H9 (cell line): Measurements from ENCODE around the gene PPP5C. TPM values are rescaled to one million over a fixed set of nuclear protein-coding genes. Genes with fewer than 3 reads are reported as not detected.

Source experiments
- DNase-seq: peaks from one replicate; pipeline ENCODE4 v3.0.0-alpha.2; 2017
- H2AFZ ChIP-seq: one replicate; pipeline ENCODE4 v1.6.1; 2013; ENCODE audit warnings: mild to moderate bottlenecking, low read length, control low read depth, moderate library complexity
- H2AK5ac ChIP-seq: 2 replicates; pipeline ENCODE4 v1.6.1; 2013; ENCODE audit warnings: low read length, control low read depth, mixed read lengths; ENCODE audit not compliant: insufficient read length
- H2BK120ac ChIP-seq: one replicate; pipeline ENCODE4 v1.6.1; 2013; ENCODE audit warnings: low read depth, mild to moderate bottlenecking, low read length, control low read depth, inconsistent platforms; ENCODE audit not compliant: poor library complexity, severe bottlenecking
- H2BK12ac ChIP-seq: 2 replicates; pipeline ENCODE4 v1.6.1; 2013; ENCODE audit warnings: low read length, control low read depth, mixed read lengths, low read depth; ENCODE audit not compliant: insufficient read length
- H2BK15ac ChIP-seq: 2 replicates; pipeline ENCODE4 v1.6.1; 2013; ENCODE audit warnings: low read depth, low read length, control low read depth
- H2BK20ac ChIP-seq: one replicate; pipeline ENCODE4 v1.6.1; 2013; ENCODE audit warnings: low read depth, mild to moderate bottlenecking, low read length, control low read depth, inconsistent platforms; ENCODE audit not compliant: poor library complexity, severe bottlenecking
- H2BK5ac ChIP-seq: 2 replicates; pipeline ENCODE4 v1.6.1; 2013; ENCODE audit warnings: low read length, control low read depth, mixed read lengths; ENCODE audit not compliant: insufficient read length
- H3K14ac ChIP-seq: 2 replicates; pipeline ENCODE4 v1.6.1; 2013; ENCODE audit warnings: low read length, control low read depth; ENCODE audit not compliant: insufficient read depth
- H3K18ac ChIP-seq: 2 replicates; pipeline ENCODE4 v1.6.1; 2013; ENCODE audit warnings: low read depth, mild to moderate bottlenecking, mixed read lengths, low read length, control low read depth; ENCODE audit not compliant: insufficient read length
- H3K23ac ChIP-seq: 2 replicates; pipeline ENCODE4 v1.6.1; 2013; ENCODE audit warnings: low read length, control low read depth, mixed read lengths, low read depth; ENCODE audit not compliant: insufficient read length
- H3K23me2 ChIP-seq: 2 replicates; pipeline ENCODE4 v1.6.1; 2013; ENCODE audit warnings: low read depth, mild to moderate bottlenecking, mixed read lengths, low read length, control low read depth; ENCODE audit not compliant: insufficient read length, poor library complexity, severe bottlenecking
- H3K27ac ChIP-seq: 2 replicates; pipeline ENCODE4 v1.5.1; 2013; ENCODE audit warnings: low read length, control low read depth, mixed read lengths, low read depth; ENCODE audit not compliant: insufficient read length
- H3K27me3 ChIP-seq: 2 replicates; pipeline ENCODE4 v1.6.1; 2013; ENCODE audit warnings: low read length, control low read depth, inconsistent platforms; ENCODE audit not compliant: insufficient read depth
- H3K4ac ChIP-seq: 2 replicates; pipeline ENCODE4 v1.6.1; 2013; ENCODE audit warnings: low read depth, mild to moderate bottlenecking, control low read depth, inconsistent platforms, low read length, moderate library complexity
- H3K4me1 ChIP-seq: 2 replicates; pipeline ENCODE4 v1.6.1; 2013; ENCODE audit warnings: low read length, control low read depth, inconsistent platforms; ENCODE audit not compliant: insufficient read depth
- H3K4me2 ChIP-seq: 2 replicates; pipeline ENCODE4 v1.6.1; 2013; ENCODE audit warnings: low read length, control low read depth, mixed read lengths; ENCODE audit not compliant: insufficient read length, insufficient read depth
- H3K56ac ChIP-seq: 2 replicates; pipeline ENCODE4 v1.6.1; 2013; ENCODE audit warnings: low read depth, mild to moderate bottlenecking, mixed read lengths, low read length, control low read depth; ENCODE audit not compliant: insufficient read length
- H3K79me1 ChIP-seq: 2 replicates; pipeline ENCODE4 v1.6.1; 2013; ENCODE audit warnings: low read depth, mild to moderate bottlenecking, moderate library complexity, low read length, control low read depth, inconsistent platforms; ENCODE audit not compliant: insufficient read depth, poor library complexity, severe bottlenecking
- H3K79me2 ChIP-seq: 2 replicates; pipeline ENCODE4 v1.6.1; 2013; ENCODE audit warnings: low read length, control low read depth, inconsistent platforms; ENCODE audit not compliant: insufficient read depth
- H3K9ac ChIP-seq: 2 replicates; pipeline ENCODE4 v1.6.1; 2013; ENCODE audit warnings: low read length, control low read depth, mixed read lengths; ENCODE audit not compliant: insufficient read length; ENCODE audit errors: extremely low read depth
- H3K9me3 ChIP-seq: one replicate; pipeline ENCODE4 v1.6.1; 2013; ENCODE audit warnings: low read depth, low read length, inconsistent platforms; ENCODE audit not compliant: control insufficient read depth
- H3T11ph ChIP-seq: one replicate; pipeline ENCODE4 v1.6.1; 2013; ENCODE audit warnings: mild to moderate bottlenecking, low read length, control low read depth, inconsistent platforms
- H4K20me1 ChIP-seq: one replicate; pipeline ENCODE4 v1.6.1; 2013; ENCODE audit not compliant: control insufficient read depth, insufficient read length, insufficient read depth
- H4K5ac ChIP-seq: 2 replicates; pipeline ENCODE4 v1.6.1; 2013; ENCODE audit warnings: low read depth, mild to moderate bottlenecking, mixed read lengths, low read length, control low read depth; ENCODE audit not compliant: insufficient read length
- H4K8ac ChIP-seq: replicated peaks from 2 replicates; pipeline ENCODE4 v1.6.1; 2013; ENCODE audit warnings: low read length, control low read depth, mixed read lengths, low read depth; ENCODE audit not compliant: insufficient read length
- H4K91ac ChIP-seq: 2 replicates; pipeline ENCODE4 v1.6.1; 2013; ENCODE audit warnings: low read depth, mild to moderate bottlenecking, moderate library complexity, mixed read lengths, low read length, control low read depth; ENCODE audit not compliant: insufficient read length
- H3K27ac Mint-ChIP-seq, 3 experiments: 2 replicates in 2 of 3; 3 replicates in 1 of 3; pipeline ENCODE4 v1.8.0; 2020 to 2021; ENCODE audit warnings: mixed read lengths in 3 of 3, mild to moderate bottlenecking in 1 of 3, moderate library complexity in 1 of 3
- H3K27me3 Mint-ChIP-seq: 2 replicates; pipeline ENCODE4 v1.8.0; 2021; ENCODE audit warnings: low read depth, mild to moderate bottlenecking, moderate library complexity, mixed read lengths
- H3K36me3 Mint-ChIP-seq, 3 experiments: 2 replicates in 2 of 3; 3 replicates in 1 of 3; pipeline ENCODE4 v1.8.0; 2020 to 2021; ENCODE audit warnings: low read depth in 3 of 3, mixed read lengths in 3 of 3; ENCODE audit not compliant: insufficient read depth in 1 of 3
- H3K4me1 Mint-ChIP-seq, 2 experiments: 2 replicates each; pipeline ENCODE4 v1.8.0; 2020; ENCODE audit warnings: mixed read lengths in 2 of 2
- H3K4me3 Mint-ChIP-seq, 2 experiments: 2 replicates in 1 of 2; 3 replicates in 1 of 2; pipeline ENCODE4 v1.8.0; 2020 to 2021; ENCODE audit warnings: mild to moderate bottlenecking in 2 of 2, mixed read lengths in 2 of 2, moderate library complexity in 1 of 2
- H3K9me3 Mint-ChIP-seq, 2 experiments: 2 replicates in 1 of 2; 3 replicates in 1 of 2; pipeline ENCODE4 v1.8.0; 2020; ENCODE audit warnings: mild to moderate bottlenecking in 2 of 2, mixed read lengths in 2 of 2, moderate library complexity in 1 of 2
- WGBS: extraction: QIAGEN DNeasy Blood & Tissue Kit; methylation state at CpG from one replicate; pipeline ENCODE4 v1.1.7; 2013; ENCODE audit warnings: missing lambda C conversion rate, low lambda C conversion rate, mixed read lengths; ENCODE audit not compliant: insufficient read length; ENCODE audit errors: extremely low coverage; 5-methylcytosine and 5-hydroxymethylcytosine counted together
- total RNA-seq: library from RNA; stranded (reverse); gene quantifications from 2 replicates; pipeline ENCODE4 v1.2.1, GENCODE V29; 2021
- TF ChIP-seq, protein P1 (sequence below): fragments of 200-600 bp; sonication (generic); conservative IDR thresholded peaks from 3 replicates; pipeline ENCODE4 v1.8.0; 2021; ENCODE audit warnings: antibody characterized with exemption, mild to moderate bottlenecking

PPP5C gene
- total RNA-seq, 1 experiment from 2014 or later = 108 TPM

DNA sequence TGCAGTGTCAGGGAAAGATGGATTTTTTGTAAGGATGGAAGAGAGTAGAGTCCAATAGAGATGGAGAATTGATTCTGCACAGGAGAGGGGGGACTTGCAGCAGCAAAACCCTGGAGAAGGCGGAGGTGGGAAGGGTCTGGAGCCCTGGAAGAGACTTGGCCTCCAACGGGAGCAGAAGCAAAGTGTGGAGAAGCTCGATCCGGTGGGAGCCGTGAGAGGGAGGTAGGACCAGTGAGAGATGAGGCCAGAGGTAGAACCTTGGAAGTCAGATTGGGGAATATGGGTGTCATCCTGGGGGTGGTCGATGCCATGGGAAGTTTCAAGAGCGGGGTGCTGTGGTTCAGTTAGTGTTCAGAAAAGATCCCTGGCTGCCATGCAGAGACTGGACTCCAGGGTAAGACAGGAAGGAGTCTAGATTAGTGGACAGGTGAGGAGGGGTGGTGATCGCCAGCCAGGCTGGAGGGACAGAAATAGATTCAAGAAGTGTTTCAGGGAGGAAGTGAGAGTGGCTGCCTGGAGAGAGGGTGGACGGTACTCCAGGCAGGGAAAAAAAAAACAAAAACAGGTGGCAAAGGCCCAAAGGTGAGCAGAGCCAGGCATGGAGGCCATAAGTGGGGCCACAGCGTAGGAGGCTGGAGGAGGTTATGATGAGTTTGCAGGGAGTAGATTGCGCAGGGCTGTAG is 2.6 kb downstream of the PPP5C start:
- Histone ChIP-seq H4K20me1 (no peaks in the 10 kb centered on the region), H3K18ac (no peak overlapping the region), H3K27me3 (no peaks in the 10 kb centered on the region), H3K4me1 (peaks cover 3% of the 10 kb centered on the region; the same call in 1 of the 2 replicates), H3K9ac (no peak overlapping the region), H3K79me2 (peaks cover 18% of the 10 kb centered on the region; the same call in 1 of the 2 replicates), H4K8ac (no peak overlapping the region), H3K23me2 (peaks cover 8% of the 10 kb centered on the region), H2BK15ac (no peak overlapping the region), H3K14ac (no peak overlapping the region), H3T11ph (no peak overlapping the region), H2AFZ (no peak overlapping the region), H3K9me3 (no peaks in the 10 kb centered on the region), H4K5ac (no peak overlapping the region), H3K4ac (no peak overlapping the region), H2AK5ac (no peak overlapping the region), H2BK12ac (no peak overlapping the region), H2BK120ac (no peak overlapping the region), H4K91ac (no peak overlapping the region), H3K27ac (no peak overlapping the region), H2BK20ac (no peak overlapping the region), H3K56ac (no peak overlapping the region), H3K23ac (no peak overlapping the region), H2BK5ac (no peak overlapping the region), H3K79me1 (peaks cover 3% of the 10 kb centered on the region), H3K4me2 (no peak overlapping the region)
- no peak for DNase-seq
- Mint-ChIP-seq H3K27ac (peak overlapping the region; percentile 24 to 91 (median 26); a peak in 5 of 7 replicates), H3K4me3 (peak overlapping the region; percentile 7 to 14), H3K27me3 (no peaks in the 10 kb centered on the region), H3K36me3 (peaks cover 18 to 39% (median 37%) of the 10 kb centered on the region in 3 experiments), H3K9me3 (peaks cover 0 to 2% of the 10 kb centered on the region in 2 experiments; a peak in 2 of 5 replicates), H3K4me1 (peaks cover 40 to 50% of the 10 kb centered on the region in 2 experiments)
- TF ChIP-seq, protein P1, sequence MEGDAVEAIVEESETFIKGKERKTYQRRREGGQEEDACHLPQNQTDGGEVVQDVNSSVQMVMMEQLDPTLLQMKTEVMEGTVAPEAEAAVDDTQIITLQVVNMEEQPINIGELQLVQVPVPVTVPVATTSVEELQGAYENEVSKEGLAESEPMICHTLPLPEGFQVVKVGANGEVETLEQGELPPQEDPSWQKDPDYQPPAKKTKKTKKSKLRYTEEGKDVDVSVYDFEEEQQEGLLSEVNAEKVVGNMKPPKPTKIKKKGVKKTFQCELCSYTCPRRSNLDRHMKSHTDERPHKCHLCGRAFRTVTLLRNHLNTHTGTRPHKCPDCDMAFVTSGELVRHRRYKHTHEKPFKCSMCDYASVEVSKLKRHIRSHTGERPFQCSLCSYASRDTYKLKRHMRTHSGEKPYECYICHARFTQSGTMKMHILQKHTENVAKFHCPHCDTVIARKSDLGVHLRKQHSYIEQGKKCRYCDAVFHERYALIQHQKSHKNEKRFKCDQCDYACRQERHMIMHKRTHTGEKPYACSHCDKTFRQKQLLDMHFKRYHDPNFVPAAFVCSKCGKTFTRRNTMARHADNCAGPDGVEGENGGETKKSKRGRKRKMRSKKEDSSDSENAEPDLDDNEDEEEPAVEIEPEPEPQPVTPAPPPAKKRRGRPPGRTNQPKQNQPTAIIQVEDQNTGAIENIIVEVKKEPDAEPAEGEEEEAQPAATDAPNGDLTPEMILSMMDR = no peak
- WGBS = no CpG with 5 or more reads among the region's 11 CpGs
